H1 (cell line): ENCODE results near the gene MYLK. TPM values are rescaled to one million over a fixed set of nuclear protein-coding genes. Genes with fewer than 3 reads are reported as not detected.

Experiments
- CHD7 ChIP-seq: fragments of 300-600 bp; sonication (generic); IDR thresholded peaks from 2 replicates; pipeline ENCODE4 v1.7.1; 2012; ENCODE audit warnings: low read length, moderate library complexity, mild to moderate bottlenecking, inconsistent platforms; ENCODE audit not compliant: insufficient replicate concordance
- EP300 ChIP-seq, 2 experiments: IDR thresholded peaks; 1 replicate in 1 of 2; 2 replicates in 1 of 2; pipeline ENCODE4 v1.6.1; 2011 to 2012; ENCODE audit warnings: low read depth in 2 of 2, low read length in 2 of 2, mild to moderate bottlenecking in 2 of 2, borderline replicate concordance in 1 of 2, inconsistent platforms in 1 of 2, moderate library complexity in 1 of 2
- FOSL1 ChIP-seq: IDR thresholded peaks from 2 replicates; pipeline ENCODE4 v1.6.1; 2011; ENCODE audit warnings: mild to moderate bottlenecking, low read depth, low read length, moderate library complexity; ENCODE audit not compliant: insufficient read depth
- KDM4A ChIP-seq: IDR thresholded peaks from one replicate; pipeline ENCODE4 v1.7.1; 2012; ENCODE audit warnings: low read depth, mild to moderate bottlenecking, moderate library complexity, low read length, inconsistent platforms; ENCODE audit not compliant: severe bottlenecking
- KDM5A ChIP-seq: fragments of 200-600 bp; IDR thresholded peaks from 2 replicates; pipeline ENCODE4 v1.7.1; 2012; ENCODE audit warnings: mild to moderate bottlenecking, low read length, inconsistent platforms, mixed read lengths
- TBP ChIP-seq: IDR thresholded peaks from 2 replicates; pipeline ENCODE4 v1.6.1; 2011; ENCODE audit warnings: low read depth, low read length, improper control_type of control experiment
- TCF12 ChIP-seq: IDR thresholded peaks from 2 replicates; pipeline ENCODE4 v1.6.1; 2011; ENCODE audit warnings: low read depth, mild to moderate bottlenecking, low read length
- polyA plus RNA-seq, 7 experiments: library from polyadenylated mRNA; depleted of rRNA in 3 of 7; stranded (reverse) in 5 of 7; unstranded in 2 of 7; fragments of >200 nt in 5 of 7; fragments of 200-250 nt in 2 of 7; gene quantifications; 1 replicate in 5 of 7; 2 replicates in 1 of 7; 4 replicates in 1 of 7; pipeline versions ENCODE4 v1.2.1 to v1.2.3, GENCODE V29; 2011 to 2013; ENCODE audit warnings: missing spikeins in 2 of 7, mixed read lengths in 2 of 7
- total RNA-seq: library from RNA; stranded (reverse); fragmentation: NEBNext Ultra II Directional; extraction: Animal tissue kit (Norgen Biotek cat#: 25700); gene quantifications from 2 replicates; pipeline ENCODE4 v1.2.1, GENCODE V29; 2021

MYLK gene
- total and polyA plus RNA-seq, 2 of the 8 experiments (the other 6 are each of a cell fraction or from before 2014, with no cell fraction given) = 11.6 to 21.3 TPM

DNA sequence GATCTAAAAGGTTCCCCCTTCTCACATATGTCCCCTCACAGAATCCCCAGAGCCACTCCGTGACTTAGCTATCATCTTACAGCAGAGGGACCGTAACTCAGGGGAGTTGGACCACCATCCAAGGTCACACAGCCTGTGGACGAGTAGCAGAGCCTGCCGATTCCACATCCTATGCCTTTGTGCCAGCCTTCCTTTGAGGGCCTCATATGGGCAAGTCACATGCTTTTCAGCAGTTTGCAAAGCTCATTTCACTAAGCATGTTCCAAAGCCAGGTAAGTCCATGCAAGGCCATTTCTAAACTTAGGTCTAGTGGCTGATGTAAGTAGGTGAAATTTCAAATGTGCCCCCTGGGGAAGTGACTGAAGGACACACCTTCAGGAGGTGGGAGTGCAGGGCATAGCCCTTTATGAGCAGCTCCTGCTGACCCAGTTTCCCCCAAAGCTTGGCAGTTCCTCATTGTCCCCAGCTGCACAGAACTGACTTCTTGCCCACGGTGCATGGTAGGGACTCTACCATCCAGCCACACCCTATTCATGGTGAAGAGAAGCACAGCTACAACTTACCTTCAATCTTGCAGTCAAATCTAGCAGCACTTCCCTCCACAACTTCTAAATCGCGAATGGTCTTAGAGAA lies 265.9 kb downstream of the MYLK start (continued):
- TF ChIP-seq CHD7 (no peak), TCF12 (no peak), TBP (no peak), KDM5A (no peak), KDM4A (no peak), EP300 (IDR thresholded peaks at IDR 0.05; ENCODE audit: borderline replicate concordance in 1 of 2, low read depth in 2 of 2, low read length in 2 of 2) (no peak), FOSL1 (no peak)
